ENCODE data around the gene ZIK1. TPM values are rescaled to one million over a fixed set of nuclear protein-coding genes. Genes with fewer than 3 reads are reported as not detected.
A peak's percentile ranks its signal among the peaks of the same experiment; 100 is the strongest.

ZIK1 gene
- polyA plus RNA-seq, 1 donor (not counting 4 experiments of a cell fraction or from before 2014, with no cell fraction given) = 3.9 TPM

DNA sequence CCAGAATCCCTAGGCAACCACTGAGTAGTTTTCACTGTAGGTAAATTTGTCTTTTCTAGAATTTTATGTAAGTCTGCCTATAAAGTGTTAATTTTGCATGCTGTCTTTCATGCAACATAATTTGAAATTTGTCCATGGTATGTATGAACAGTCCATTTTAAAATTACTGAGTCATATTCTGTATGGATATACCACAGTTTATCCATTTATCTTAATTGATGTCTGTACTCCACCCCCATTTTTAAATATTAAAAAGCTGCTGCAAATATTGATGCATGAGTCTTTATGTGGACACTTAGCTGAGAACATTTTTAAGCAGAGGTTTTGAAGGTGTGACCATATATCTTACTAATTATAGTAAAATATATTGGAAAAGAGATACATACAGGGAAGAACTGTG is 39.1 kb downstream of the ZIK1 start:
- no peak overlapping the region for H3K27ac ChIP-seq (ENCODE audit: control insufficient read depth, insufficient read depth, low read length)
- no peaks in the 10 kb centered on the region for H3K9me1 ChIP-seq (ENCODE audit: control insufficient read depth, extremely low read depth, insufficient read depth, low read length)
- no peak overlapping the region for H3K4me2 ChIP-seq (ENCODE audit: control insufficient read depth, extremely low read depth, insufficient read depth, low read depth, low read length)
- H3K9ac ChIP-seq (ENCODE audit: control insufficient read depth, extremely low read depth, insufficient read depth, low read length) = no peak overlapping the region
- H4K20me1 ChIP-seq (ENCODE audit: control insufficient read depth, extremely low read depth, insufficient read depth, low read length) = no peaks in the 10 kb centered on the region
- peaks cover 42 to 55% of the 10 kb centered on the region in 2 experiments for H3K36me3 ChIP-seq (ENCODE audit: control insufficient read depth in 2 of 2, extremely low read depth in 1 of 2, insufficient read depth in 2 of 2, low read length in 2 of 2)
- dilution Hi-C loops (cut with MboI; ENCODE audit: extremely low pct_ligation_motif_present, low sequenced_read_pairs) = no loop called here
- no peaks in the 10 kb centered on the region for H3K27me3 ChIP-seq (ENCODE audit: control insufficient read depth, extremely low read depth, insufficient read depth, low read length)
- peaks cover 53% of the 10 kb centered on the region for H3K79me2 ChIP-seq (ENCODE audit: control insufficient read depth, insufficient read depth, low read length)
- TF ChIP-seq, protein P1, sequence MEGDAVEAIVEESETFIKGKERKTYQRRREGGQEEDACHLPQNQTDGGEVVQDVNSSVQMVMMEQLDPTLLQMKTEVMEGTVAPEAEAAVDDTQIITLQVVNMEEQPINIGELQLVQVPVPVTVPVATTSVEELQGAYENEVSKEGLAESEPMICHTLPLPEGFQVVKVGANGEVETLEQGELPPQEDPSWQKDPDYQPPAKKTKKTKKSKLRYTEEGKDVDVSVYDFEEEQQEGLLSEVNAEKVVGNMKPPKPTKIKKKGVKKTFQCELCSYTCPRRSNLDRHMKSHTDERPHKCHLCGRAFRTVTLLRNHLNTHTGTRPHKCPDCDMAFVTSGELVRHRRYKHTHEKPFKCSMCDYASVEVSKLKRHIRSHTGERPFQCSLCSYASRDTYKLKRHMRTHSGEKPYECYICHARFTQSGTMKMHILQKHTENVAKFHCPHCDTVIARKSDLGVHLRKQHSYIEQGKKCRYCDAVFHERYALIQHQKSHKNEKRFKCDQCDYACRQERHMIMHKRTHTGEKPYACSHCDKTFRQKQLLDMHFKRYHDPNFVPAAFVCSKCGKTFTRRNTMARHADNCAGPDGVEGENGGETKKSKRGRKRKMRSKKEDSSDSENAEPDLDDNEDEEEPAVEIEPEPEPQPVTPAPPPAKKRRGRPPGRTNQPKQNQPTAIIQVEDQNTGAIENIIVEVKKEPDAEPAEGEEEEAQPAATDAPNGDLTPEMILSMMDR (optimal IDR thresholded peaks at IDR 0.05 in 1 of 3, IDR thresholded peaks at IDR 0.05 in 1 of 3, conservative IDR thresholded peaks at IDR 0.05 in 1 of 3; ENCODE audit: extremely low read depth in 1 of 3, insufficient read depth in 2 of 3, low read length in 3 of 3) = no peak
- TF ChIP-seq EZH2 (IDR thresholded peaks at IDR 0.05; ENCODE audit: low read length) = no peak
- no peak for DNase-seq (ENCODE audit: low read depth, low spot score)
- no peak overlapping the region for H3K4me3 ChIP-seq (ENCODE audit: control insufficient read depth in 2 of 3, extremely low read depth in 1 of 3, insufficient read depth in 2 of 3, low read depth in 1 of 3, low read length in 3 of 3)
- no peaks in the 10 kb centered on the region for H3K4me1 ChIP-seq (ENCODE audit: control insufficient read depth, extremely low read depth, insufficient read depth, low read length)
- no peak overlapping the region for H2AFZ ChIP-seq (ENCODE audit: control insufficient read depth, low read length)
- no peak for FAIRE-seq
- H3K9me3 ChIP-seq (ENCODE audit: control insufficient read depth, low read depth, low read length) = peaks cover 47% of the 10 kb centered on the region

DNA sequence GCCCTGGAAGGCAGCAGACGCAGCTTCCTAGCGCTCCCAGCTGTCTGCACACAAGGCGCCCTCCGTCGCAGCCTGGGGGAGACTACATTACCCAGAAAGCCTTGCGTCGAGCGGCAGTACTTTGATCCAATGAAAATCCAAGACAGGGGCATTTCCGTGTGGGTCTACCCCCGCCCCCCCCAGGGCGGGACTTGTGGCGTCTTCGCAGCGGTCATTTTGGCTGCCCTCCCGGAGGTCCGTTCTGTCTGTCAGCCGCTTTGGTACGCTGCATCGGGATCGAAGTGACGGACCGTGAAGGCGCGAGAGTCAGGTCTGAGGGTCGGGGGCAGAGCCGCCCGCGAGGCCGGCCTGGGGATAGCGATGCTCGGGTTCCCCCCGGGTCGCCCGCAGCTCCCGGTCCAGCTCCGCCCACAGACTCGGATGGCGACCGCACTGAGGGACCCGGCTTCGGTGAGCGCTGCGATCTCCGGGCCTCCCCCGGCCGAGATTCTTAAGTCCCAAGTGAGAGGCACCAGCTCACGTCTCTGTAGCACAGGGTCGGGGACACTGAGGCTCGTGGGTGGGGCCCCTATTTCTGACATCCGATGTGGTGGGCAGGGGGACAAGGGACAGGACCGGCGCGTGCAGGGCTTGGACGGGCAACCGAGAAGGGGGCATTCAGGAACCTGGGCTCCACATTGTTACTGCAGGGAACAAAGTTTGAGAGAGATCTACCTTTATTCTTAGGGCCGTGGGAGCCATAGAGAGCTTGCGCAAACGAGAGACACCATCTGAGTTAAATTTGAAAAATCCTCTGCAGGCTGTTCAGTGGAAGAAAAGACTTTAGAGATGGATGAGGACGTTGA is 49.3 kb downstream of the ZIK1 start, which contains the start of gene ZNF211:
TSS of gene ZNF211 (plus strand) at position 182 of the 845 bp plus-strand sequence. CDS start at position 361, 179 bp downstream.
- H3K9ac ChIP-seq (ENCODE audit: control insufficient read depth, extremely low read depth, insufficient read depth, low read length) = peak within 1 kb of the TSS; percentile 72
- peaks cover 5% of the 10 kb centered on the region for H3K4me1 ChIP-seq (ENCODE audit: control insufficient read depth, extremely low read depth, insufficient read depth, low read length)
- dilution Hi-C loops (cut with MboI; ENCODE audit: extremely low pct_ligation_motif_present, low sequenced_read_pairs) = no loop called here
- peaks cover 1 to 9% of the 10 kb centered on the region in 2 experiments for H3K36me3 ChIP-seq (ENCODE audit: control insufficient read depth in 2 of 2, extremely low read depth in 1 of 2, insufficient read depth in 2 of 2, low read length in 2 of 2)
- peak within 1 kb of the TSS; percentile 77 for H3K4me2 ChIP-seq (ENCODE audit: control insufficient read depth, extremely low read depth, insufficient read depth, low read depth, low read length)
- peaks cover 15% of the 10 kb centered on the region for H3K79me2 ChIP-seq (ENCODE audit: control insufficient read depth, insufficient read depth, low read length)
- peak within 1 kb of the TSS; percentile 78 to 83 (median 80) for H3K4me3 ChIP-seq (ENCODE audit: control insufficient read depth in 2 of 3, extremely low read depth in 1 of 3, insufficient read depth in 2 of 3, low read depth in 1 of 3, low read length in 3 of 3)
- H3K27ac ChIP-seq (ENCODE audit: control insufficient read depth, insufficient read depth, low read length) = peak within 1 kb of the TSS; percentile 37
- H3K9me3 ChIP-seq (ENCODE audit: control insufficient read depth, low read depth, low read length) = peaks cover 6% of the 10 kb centered on the region
- peak within 1 kb of the TSS; percentile 78 for H2AFZ ChIP-seq (ENCODE audit: control insufficient read depth, low read length)
- H4K20me1 ChIP-seq (ENCODE audit: control insufficient read depth, extremely low read depth, insufficient read depth, low read length) = no peaks in the 10 kb centered on the region
- DNase-seq (ENCODE audit: low read depth, low spot score) (no peak), FAIRE-seq (peak; percentile 88)
- no peak for TF ChIP-seq EZH2 (IDR thresholded peaks at IDR 0.05; ENCODE audit: low read length)
- TF ChIP-seq, protein P1 (optimal IDR thresholded peaks at IDR 0.05 in 1 of 3, IDR thresholded peaks at IDR 0.05 in 1 of 3, conservative IDR thresholded peaks at IDR 0.05 in 1 of 3; ENCODE audit: extremely low read depth in 1 of 3, insufficient read depth in 2 of 3, low read length in 3 of 3) = no peak
- no peaks in the 10 kb centered on the region for H3K27me3 ChIP-seq (ENCODE audit: control insufficient read depth, extremely low read depth, insufficient read depth, low read length)
- no peaks in the 10 kb centered on the region for H3K9me1 ChIP-seq (ENCODE audit: control insufficient read depth, extremely low read depth, insufficient read depth, low read length)

Data from keratinocyte (primary cell).